Measurements from ENCODE around the gene SCNN1A. TPM values are rescaled to one million over a fixed set of nuclear protein-coding genes. Genes with fewer than 3 reads are reported as not detected.

The SCNN1A gene
- total and polyA plus RNA-seq, 2 donors, result 0.61 to 28.9 TPM

GRCh38 chr12:6378709-6379472, 3.5 kb upstream of the SCNN1A start:
- H3K4me1 ChIP-seq (ENCODE audit: control insufficient read depth in 2 of 2, insufficient read depth in 2 of 2, low read length in 2 of 2), result peaks cover 17 to 30% of the 10 kb centered on the region in 2 donors
- no peak overlapping the region for H3K4me3 ChIP-seq (ENCODE audit: low read length in 2 of 2)
- 88% methylated on average over 13 of the region's 13 CpGs for WGBS
- H3K27me3 ChIP-seq (ENCODE audit: control insufficient read depth in 2 of 2, insufficient read depth in 1 of 2, low read length in 1 of 2), result peaks cover 4 to 26% of the 10 kb centered on the region in 2 donors
- no peaks in the 10 kb centered on the region for H3K36me3 ChIP-seq (ENCODE audit: control insufficient read depth in 2 of 2, insufficient read depth in 2 of 2, low read length in 1 of 2)
- DNase-seq (ENCODE audit: low read depth in 6 of 9, low spot score in 9 of 9), result no peak
- no peak overlapping the region for H3K27ac ChIP-seq (ENCODE audit: low read depth in 1 of 2, low read length in 1 of 2)
- no peaks in the 10 kb centered on the region for H3K9me3 ChIP-seq (ENCODE audit: control insufficient read depth in 2 of 2, insufficient read depth in 1 of 2, low read length in 1 of 2)

GRCh38 chr12:6377667-6377994, 2.3 kb upstream of the SCNN1A start:
- Histone ChIP-seq H3K27ac (ENCODE audit: low read depth in 1 of 2, low read length in 1 of 2) (peak overlapping the region in 1 of 2 donors; percentile 85), H3K36me3 (ENCODE audit: control insufficient read depth in 2 of 2, insufficient read depth in 2 of 2, low read length in 1 of 2) (no peaks in the 10 kb centered on the region), H3K27me3 (ENCODE audit: control insufficient read depth in 2 of 2, insufficient read depth in 1 of 2, low read length in 1 of 2) (peaks cover 0 to 13% of the 10 kb centered on the region in 2 donors), H3K9me3 (ENCODE audit: control insufficient read depth in 2 of 2, insufficient read depth in 1 of 2, low read length in 1 of 2) (no peaks in the 10 kb centered on the region), H3K4me3 (ENCODE audit: low read length in 2 of 2) (no peak overlapping the region), H3K4me1 (ENCODE audit: control insufficient read depth in 2 of 2, insufficient read depth in 2 of 2, low read length in 2 of 2) (peaks cover 17 to 32% of the 10 kb centered on the region in 2 donors)
- DNase-seq (ENCODE audit: low read depth in 6 of 9, low spot score in 9 of 9), result no peak
- 92% methylated on average over 4 of the region's 4 CpGs for WGBS

DNA sequence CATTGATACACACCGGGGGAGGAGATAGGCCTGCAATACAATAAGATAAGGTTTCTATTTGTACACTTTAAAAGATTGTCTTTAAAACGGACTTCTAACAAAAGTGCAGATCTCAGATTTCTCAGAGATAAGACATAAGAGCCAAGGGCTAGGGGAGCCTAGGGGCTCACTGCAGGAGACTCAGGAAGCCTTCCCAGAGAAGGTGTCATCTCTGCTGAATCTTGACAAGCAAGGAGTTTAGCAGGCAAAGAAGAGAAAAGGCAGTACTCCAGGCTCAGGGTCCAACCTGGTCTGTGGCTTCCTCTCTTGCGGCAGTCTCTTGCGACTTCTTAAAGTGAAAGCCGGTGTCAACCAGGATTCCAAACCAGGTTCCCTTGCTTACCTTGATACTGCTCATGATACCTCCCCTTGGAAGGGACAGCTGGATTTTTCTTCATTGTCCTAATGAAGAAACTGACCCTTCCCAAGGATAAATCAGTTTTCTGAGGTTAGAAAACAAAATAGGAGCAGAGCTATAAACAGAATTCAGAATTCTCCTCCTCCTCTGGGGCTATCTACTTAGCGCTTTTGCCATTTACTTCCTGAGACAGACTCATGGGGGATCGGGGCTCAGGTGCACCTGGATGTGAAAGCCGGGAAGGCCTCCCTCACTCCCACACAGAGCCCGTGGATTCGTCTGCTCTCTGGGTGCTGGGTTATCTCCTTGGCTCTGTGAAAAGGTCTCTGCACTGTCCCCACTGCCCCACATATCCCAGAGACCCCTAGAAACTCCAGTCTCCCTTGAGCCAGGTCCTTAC, 1.7 kb upstream of the SCNN1A start:
- 20% methylated on average over 10 of the region's 10 CpGs for WGBS
- H3K27me3 ChIP-seq (ENCODE audit: control insufficient read depth in 2 of 2, insufficient read depth in 1 of 2, low read length in 1 of 2), result peaks cover 0 to 9% of the 10 kb centered on the region in 2 donors
- H3K27ac ChIP-seq (ENCODE audit: low read depth in 1 of 2, low read length in 1 of 2), result peak overlapping the region in 1 of 2 donors; percentile 85
- H3K4me1 ChIP-seq (ENCODE audit: control insufficient read depth in 2 of 2, insufficient read depth in 2 of 2, low read length in 2 of 2), result peaks cover 17 to 37% of the 10 kb centered on the region in 2 donors
- H3K9me3 ChIP-seq (ENCODE audit: control insufficient read depth in 2 of 2, insufficient read depth in 1 of 2, low read length in 1 of 2), result no peaks in the 10 kb centered on the region
- peak overlapping the region in 1 of 2 donors; percentile 12 for H3K4me3 ChIP-seq (ENCODE audit: low read length in 2 of 2)
- no peaks in the 10 kb centered on the region for H3K36me3 ChIP-seq (ENCODE audit: control insufficient read depth in 2 of 2, insufficient read depth in 2 of 2, low read length in 1 of 2)
- peak in 1 of 9 donors; percentile 61 for DNase-seq (ENCODE audit: low read depth in 6 of 9, low spot score in 9 of 9)

- 55% methylated on average over 19 of the region's 19 CpGs for WGBS
- H3K27ac ChIP-seq (ENCODE audit: low read depth in 1 of 2, low read length in 1 of 2), result peak overlapping the region in 1 of 2 donors; percentile 85
- H3K27me3 ChIP-seq (ENCODE audit: control insufficient read depth in 2 of 2, insufficient read depth in 1 of 2, low read length in 1 of 2), result peaks cover 0 to 6% of the 10 kb centered on the region in 2 donors
- H3K4me3 ChIP-seq (ENCODE audit: low read length in 2 of 2), result no peak overlapping the region
- H3K9me3 ChIP-seq (ENCODE audit: control insufficient read depth in 2 of 2, insufficient read depth in 1 of 2, low read length in 1 of 2), result no peaks in the 10 kb centered on the region
- no peak for DNase-seq (ENCODE audit: low read depth in 6 of 9, low spot score in 9 of 9)
- H3K36me3 ChIP-seq (ENCODE audit: control insufficient read depth in 2 of 2, insufficient read depth in 2 of 2, low read length in 1 of 2), result no peaks in the 10 kb centered on the region
- peaks cover 17 to 37% of the 10 kb centered on the region in 2 donors for H3K4me1 ChIP-seq (ENCODE audit: control insufficient read depth in 2 of 2, insufficient read depth in 2 of 2, low read length in 2 of 2)
Measured at GRCh38 chr12:6376079-6376869, 911 bp upstream of the SCNN1A start.

GRCh38 chr12:6374786-6375160, 590 bp downstream of the SCNN1A start:
- peaks cover 17 to 41% of the 10 kb centered on the region in 2 donors for H3K4me1 ChIP-seq (ENCODE audit: control insufficient read depth in 2 of 2, insufficient read depth in 2 of 2, low read length in 2 of 2)
- H3K36me3 ChIP-seq (ENCODE audit: control insufficient read depth in 2 of 2, insufficient read depth in 2 of 2, low read length in 1 of 2), result no peaks in the 10 kb centered on the region
- no peak overlapping the region for H3K27ac ChIP-seq (ENCODE audit: low read depth in 1 of 2, low read length in 1 of 2)
- 91% methylated on average over 7 of the region's 7 CpGs for WGBS
- H3K4me3 ChIP-seq (ENCODE audit: low read length in 2 of 2), result no peak overlapping the region
- no peak for DNase-seq (ENCODE audit: low read depth in 6 of 9, low spot score in 9 of 9)
- H3K27me3 ChIP-seq (ENCODE audit: control insufficient read depth in 2 of 2, insufficient read depth in 1 of 2, low read length in 1 of 2), result peaks cover 0 to 6% of the 10 kb centered on the region in 2 donors
- no peaks in the 10 kb centered on the region for H3K9me3 ChIP-seq (ENCODE audit: control insufficient read depth in 2 of 2, insufficient read depth in 1 of 2, low read length in 1 of 2)

- Histone ChIP-seq H3K27me3 (ENCODE audit: control insufficient read depth in 2 of 2, insufficient read depth in 1 of 2, low read length in 1 of 2) (peaks cover 0 to 6% of the 10 kb centered on the region in 2 donors), H3K36me3 (ENCODE audit: control insufficient read depth in 2 of 2, insufficient read depth in 2 of 2, low read length in 1 of 2) (no peaks in the 10 kb centered on the region), H3K4me3 (ENCODE audit: low read length in 2 of 2) (no peak overlapping the region), H3K27ac (ENCODE audit: low read depth in 1 of 2, low read length in 1 of 2) (no peak overlapping the region), H3K4me1 (ENCODE audit: control insufficient read depth in 2 of 2, insufficient read depth in 2 of 2, low read length in 2 of 2) (peaks cover 17 to 41% of the 10 kb centered on the region in 2 donors), H3K9me3 (ENCODE audit: control insufficient read depth in 2 of 2, insufficient read depth in 1 of 2, low read length in 1 of 2) (no peaks in the 10 kb centered on the region)
- WGBS, result 98% methylated on average over 24 of the region's 24 CpGs
- no peak for DNase-seq (ENCODE audit: low read depth in 6 of 9, low spot score in 9 of 9)
Measured at GRCh38 chr12:6374028-6374785, 1.2 kb downstream of the SCNN1A start.

DNA sequence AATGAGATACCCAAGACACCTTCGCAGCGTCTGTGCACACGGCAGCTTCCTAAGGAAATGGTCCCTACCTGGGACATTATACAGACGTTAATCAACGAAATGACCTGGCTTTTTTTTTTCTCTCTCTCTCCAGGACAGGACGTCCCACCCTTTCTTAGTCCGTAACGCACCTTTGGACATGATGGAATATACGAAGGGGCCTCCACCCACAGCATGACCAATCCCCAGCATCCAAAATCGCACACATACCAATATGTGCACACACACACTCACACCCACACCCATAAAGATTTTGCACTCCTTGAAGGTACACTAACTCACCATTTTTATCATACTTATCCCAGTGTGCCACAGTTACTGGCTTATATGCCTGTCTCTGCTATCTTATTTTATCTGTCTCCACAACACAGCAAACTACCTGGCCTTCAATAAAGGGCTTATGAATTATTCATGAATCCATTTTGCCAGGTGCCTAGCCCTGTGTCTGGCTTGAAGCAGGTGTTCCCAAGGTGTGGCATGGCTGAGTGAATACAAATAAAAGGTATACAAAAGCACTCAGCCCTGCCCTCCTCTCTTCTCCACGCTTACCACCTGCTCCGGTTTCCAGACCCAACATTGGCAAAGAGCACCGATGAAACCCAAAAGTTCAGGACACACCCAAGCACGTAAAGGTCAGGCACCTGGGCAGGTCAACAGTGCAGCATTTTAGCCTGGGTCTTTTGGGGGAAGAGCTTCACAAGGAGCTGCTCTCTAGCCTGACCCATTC, 2.2 kb downstream of the SCNN1A start:
- peaks cover 18 to 44% of the 10 kb centered on the region in 2 donors for H3K4me1 ChIP-seq (ENCODE audit: control insufficient read depth in 2 of 2, insufficient read depth in 2 of 2, low read length in 2 of 2)
- H3K27me3 ChIP-seq (ENCODE audit: control insufficient read depth in 2 of 2, insufficient read depth in 1 of 2, low read length in 1 of 2), result peaks cover 0 to 6% of the 10 kb centered on the region in 2 donors
- H3K4me3 ChIP-seq (ENCODE audit: low read length in 2 of 2), result no peak overlapping the region
- H3K9me3 ChIP-seq (ENCODE audit: control insufficient read depth in 2 of 2, insufficient read depth in 1 of 2, low read length in 1 of 2), result no peaks in the 10 kb centered on the region
- H3K27ac ChIP-seq (ENCODE audit: low read depth in 1 of 2, low read length in 1 of 2), result peak overlapping the region; percentile 68 to 77
- DNase-seq (ENCODE audit: low read depth in 6 of 9, low spot score in 9 of 9), result no peak
- WGBS, result 90% methylated on average over 14 of the region's 14 CpGs
- H3K36me3 ChIP-seq (ENCODE audit: control insufficient read depth in 2 of 2, insufficient read depth in 2 of 2, low read length in 1 of 2), result no peaks in the 10 kb centered on the region
